ENCODE data around the gene GRM8. TPM values are rescaled to one million over a fixed set of nuclear protein-coding genes. Genes with fewer than 3 reads are reported as not detected.

The GRM8 gene
- polyA plus RNA-seq, 1 donor (not counting 4 experiments of a cell fraction or from before 2014, with no cell fraction given), result not detected

DNA sequence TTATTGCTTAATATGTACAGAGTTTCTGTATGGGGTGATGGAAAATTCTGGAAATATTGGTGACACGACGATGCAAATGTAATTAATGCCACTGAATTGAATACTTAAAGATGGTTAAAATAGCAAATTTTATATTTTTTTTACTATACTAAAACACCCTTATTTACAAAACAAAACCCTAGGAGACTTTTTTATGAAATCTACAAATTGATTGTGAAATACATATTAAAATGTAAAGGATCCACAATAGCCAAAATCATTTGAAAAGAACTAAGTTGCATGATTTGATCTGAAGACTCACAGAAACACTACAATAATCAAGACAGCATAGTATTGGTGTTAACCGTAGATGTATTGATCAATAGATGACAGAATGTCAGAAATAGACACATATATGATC lies 252.0 kb downstream of the GRM8 start:
- Histone ChIP-seq H3K27me3 (ENCODE audit: control insufficient read depth, extremely low read depth, insufficient read depth, low read length) (no peaks in the 10 kb centered on the region), H3K4me3 (ENCODE audit: control insufficient read depth in 2 of 3, extremely low read depth in 1 of 3, insufficient read depth in 2 of 3, low read depth in 1 of 3, low read length in 3 of 3) (no peak overlapping the region), H3K9me3 (ENCODE audit: control insufficient read depth, low read depth, low read length) (no peaks in the 10 kb centered on the region), H3K4me2 (ENCODE audit: control insufficient read depth, extremely low read depth, insufficient read depth, low read depth, low read length) (no peak overlapping the region), H3K79me2 (ENCODE audit: control insufficient read depth, insufficient read depth, low read length) (no peaks in the 10 kb centered on the region), H3K27ac (ENCODE audit: control insufficient read depth, insufficient read depth, low read length) (no peak overlapping the region), H3K4me1 (ENCODE audit: control insufficient read depth, extremely low read depth, insufficient read depth, low read length) (no peaks in the 10 kb centered on the region), H3K36me3 (ENCODE audit: control insufficient read depth in 2 of 2, extremely low read depth in 1 of 2, insufficient read depth in 2 of 2, low read length in 2 of 2) (no peaks in the 10 kb centered on the region), H4K20me1 (ENCODE audit: control insufficient read depth, extremely low read depth, insufficient read depth, low read length) (no peaks in the 10 kb centered on the region), H3K9me1 (ENCODE audit: control insufficient read depth, extremely low read depth, insufficient read depth, low read length) (no peaks in the 10 kb centered on the region), H2AFZ (ENCODE audit: control insufficient read depth, low read length) (no peak overlapping the region), H3K9ac (ENCODE audit: control insufficient read depth, extremely low read depth, insufficient read depth, low read length) (no peak overlapping the region)
- no peak for TF ChIP-seq CTCF (optimal IDR thresholded peaks at IDR 0.05 in 1 of 3, IDR thresholded peaks at IDR 0.05 in 1 of 3, conservative IDR thresholded peaks at IDR 0.05 in 1 of 3; ENCODE audit: extremely low read depth in 1 of 3, insufficient read depth in 2 of 3, low read length in 3 of 3)
- no peak for TF ChIP-seq EZH2 (IDR thresholded peaks at IDR 0.05; ENCODE audit: low read length)
- FAIRE-seq (no peak), DNase-seq (ENCODE audit: low read depth, low spot score) (no peak)
- dilution Hi-C loops (cut with MboI; ENCODE audit: extremely low pct_ligation_motif_present, low sequenced_read_pairs), result no loop called here

DNA sequence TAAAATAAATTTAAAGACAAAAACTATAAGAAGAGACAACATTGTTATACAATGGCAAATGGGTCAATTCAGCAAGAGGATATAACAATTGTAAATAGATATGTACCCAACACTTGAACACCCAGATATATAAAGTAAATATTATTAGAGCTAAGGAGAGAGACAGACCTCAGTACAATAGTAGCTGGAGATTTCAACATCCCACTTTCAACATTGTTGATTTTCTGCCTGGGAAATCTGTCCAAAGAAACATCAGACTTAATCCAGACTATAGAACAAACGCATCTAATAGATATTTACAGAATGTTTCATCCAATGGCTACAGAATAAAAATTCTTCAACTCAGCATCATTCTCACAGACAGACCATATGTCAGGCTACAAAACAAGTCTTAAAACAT lies 256.1 kb downstream of the GRM8 start:
- H3K27ac ChIP-seq (ENCODE audit: control insufficient read depth, insufficient read depth, low read length), result no peak overlapping the region
- FAIRE-seq (no peak), DNase-seq (ENCODE audit: low read depth, low spot score) (no peak)
- no peaks in the 10 kb centered on the region for H3K79me2 ChIP-seq (ENCODE audit: control insufficient read depth, insufficient read depth, low read length)
- H3K9ac ChIP-seq (ENCODE audit: control insufficient read depth, extremely low read depth, insufficient read depth, low read length), result no peak overlapping the region
- H3K4me1 ChIP-seq (ENCODE audit: control insufficient read depth, extremely low read depth, insufficient read depth, low read length), result no peaks in the 10 kb centered on the region
- no peaks in the 10 kb centered on the region for H3K36me3 ChIP-seq (ENCODE audit: control insufficient read depth in 2 of 2, extremely low read depth in 1 of 2, insufficient read depth in 2 of 2, low read length in 2 of 2)
- H3K9me3 ChIP-seq (ENCODE audit: control insufficient read depth, low read depth, low read length), result no peaks in the 10 kb centered on the region
- H2AFZ ChIP-seq (ENCODE audit: control insufficient read depth, low read length), result no peak overlapping the region
- no peaks in the 10 kb centered on the region for H3K27me3 ChIP-seq (ENCODE audit: control insufficient read depth, extremely low read depth, insufficient read depth, low read length)
- no peak overlapping the region for H3K4me3 ChIP-seq (ENCODE audit: control insufficient read depth in 2 of 3, extremely low read depth in 1 of 3, insufficient read depth in 2 of 3, low read depth in 1 of 3, low read length in 3 of 3)
- no peaks in the 10 kb centered on the region for H3K9me1 ChIP-seq (ENCODE audit: control insufficient read depth, extremely low read depth, insufficient read depth, low read length)
- TF ChIP-seq CTCF (optimal IDR thresholded peaks at IDR 0.05 in 1 of 3, IDR thresholded peaks at IDR 0.05 in 1 of 3, conservative IDR thresholded peaks at IDR 0.05 in 1 of 3; ENCODE audit: extremely low read depth in 1 of 3, insufficient read depth in 2 of 3, low read length in 3 of 3) (no peak), EZH2 (IDR thresholded peaks at IDR 0.05; ENCODE audit: low read length) (no peak)
- no peak overlapping the region for H3K4me2 ChIP-seq (ENCODE audit: control insufficient read depth, extremely low read depth, insufficient read depth, low read depth, low read length)
- no peaks in the 10 kb centered on the region for H4K20me1 ChIP-seq (ENCODE audit: control insufficient read depth, extremely low read depth, insufficient read depth, low read length)
- dilution Hi-C loops (cut with MboI; ENCODE audit: extremely low pct_ligation_motif_present, low sequenced_read_pairs), result no loop called here
